HG02798 (cell line): ENCODE data around the gene YWHAG.
"Not testable (repeated sequence)": the region's sequence is repeated elsewhere in the genome, so short reads cannot be mapped to it uniquely, and the experiment has no call there.

Experiments
- ATAC-seq: cut with Tn5 transposase; IDR thresholded peaks from one replicate; pipeline ENCODE4 v1.9.1; 2021; ENCODE audit warnings: mild to moderate bottlenecking; ENCODE audit not compliant: unreplicated experiment, poor library complexity

The YWHAG gene

DNA sequence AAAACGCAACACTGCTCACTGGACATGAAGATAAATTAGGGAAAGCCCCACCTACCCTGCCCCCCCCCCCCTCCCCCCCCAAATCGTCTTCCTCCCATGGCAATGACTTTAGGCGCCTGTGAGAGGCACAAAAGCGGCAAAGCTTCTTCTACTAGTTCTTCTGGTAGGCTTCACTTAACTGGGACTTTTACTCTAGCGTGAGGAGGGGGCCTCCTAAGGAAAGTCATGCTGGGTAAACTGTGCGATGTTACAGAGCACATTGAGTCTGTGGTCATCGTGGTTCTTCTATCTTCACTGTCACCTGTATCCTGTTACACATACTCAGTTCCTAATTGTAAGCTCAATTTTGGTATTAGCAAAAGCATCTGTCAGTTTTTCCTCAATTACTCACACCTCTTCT, 31.2 kb downstream of the YWHAG start:
- no peak for ATAC-seq

- no peak for ATAC-seq
These were observed 32.1 kb downstream of the YWHAG start for GRCh38 chr7:76326646-76327233.

- no peak for ATAC-seq
These were observed 33.0 kb downstream of the YWHAG start for GRCh38 chr7:76325811-76326210.

DNA sequence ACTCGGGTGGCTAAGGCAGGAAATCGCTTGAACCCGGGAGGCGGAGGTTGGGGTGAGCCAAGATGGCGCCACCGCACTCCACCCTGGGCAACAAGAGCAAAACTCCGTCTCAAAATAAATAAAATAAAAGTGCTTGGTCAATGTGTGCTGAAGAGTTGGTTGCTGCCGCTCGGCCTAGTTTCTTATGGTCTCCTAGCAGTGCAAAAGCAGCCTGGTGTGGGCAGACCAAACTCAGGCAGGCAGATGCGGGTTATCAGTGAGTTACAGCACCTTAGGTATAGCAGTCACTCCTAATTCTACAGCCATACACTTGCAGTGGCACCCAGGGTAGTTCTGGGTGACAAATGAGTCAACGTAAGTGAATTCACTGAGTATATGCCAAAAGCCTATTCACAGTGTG, 33.7 kb downstream of the YWHAG start:
- ATAC-seq = no peak

DNA sequence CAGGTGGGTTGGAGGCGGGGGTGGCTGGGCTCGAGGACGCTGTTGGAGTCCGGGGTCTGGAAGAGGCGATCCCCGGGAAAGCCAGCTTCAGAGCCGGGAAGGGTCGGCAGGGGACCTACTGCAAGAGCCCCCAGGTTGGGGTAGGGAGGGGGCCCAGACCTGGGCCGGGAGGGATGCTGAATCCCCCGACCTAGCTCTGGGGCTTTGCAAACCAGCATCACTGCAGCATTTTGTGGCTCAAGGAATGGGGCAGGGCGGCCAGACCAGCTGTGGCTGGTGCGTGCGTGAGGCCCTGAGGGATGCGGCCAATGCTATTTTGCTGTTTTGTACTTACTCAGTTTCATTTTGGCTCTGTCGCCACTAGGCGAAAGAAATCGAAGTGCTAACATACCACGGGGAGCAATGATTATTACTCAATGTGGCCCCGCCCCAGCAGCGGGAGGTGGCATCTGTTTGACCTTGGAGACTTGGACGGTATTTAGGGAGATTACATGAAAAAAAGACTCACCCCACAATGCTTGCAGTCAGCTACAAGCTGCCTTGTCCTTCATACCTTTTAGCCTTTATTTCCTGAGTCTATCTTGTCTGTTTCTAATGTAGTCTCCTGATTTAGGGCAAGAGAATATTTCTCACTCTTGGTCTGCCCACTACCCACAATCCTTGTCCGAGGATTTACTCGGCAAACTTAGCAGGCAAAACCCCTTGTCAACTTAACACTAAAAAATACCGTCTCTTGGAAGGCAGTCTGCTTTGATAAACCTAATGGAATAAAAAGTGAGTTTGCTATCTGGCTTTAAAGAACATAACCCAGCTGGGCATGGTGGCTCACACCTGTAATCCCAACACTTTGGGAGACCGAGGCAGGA, 40.1 kb downstream of the YWHAG start:
- peak; percentile 45 for ATAC-seq

- peak; percentile 96 for ATAC-seq
These were observed 40.9 kb downstream of the YWHAG start for GRCh38 chr7:76317782-76318487.

- no peak for ATAC-seq
These were observed 41.6 kb downstream of the YWHAG start for GRCh38 chr7:76316984-76317781.

DNA sequence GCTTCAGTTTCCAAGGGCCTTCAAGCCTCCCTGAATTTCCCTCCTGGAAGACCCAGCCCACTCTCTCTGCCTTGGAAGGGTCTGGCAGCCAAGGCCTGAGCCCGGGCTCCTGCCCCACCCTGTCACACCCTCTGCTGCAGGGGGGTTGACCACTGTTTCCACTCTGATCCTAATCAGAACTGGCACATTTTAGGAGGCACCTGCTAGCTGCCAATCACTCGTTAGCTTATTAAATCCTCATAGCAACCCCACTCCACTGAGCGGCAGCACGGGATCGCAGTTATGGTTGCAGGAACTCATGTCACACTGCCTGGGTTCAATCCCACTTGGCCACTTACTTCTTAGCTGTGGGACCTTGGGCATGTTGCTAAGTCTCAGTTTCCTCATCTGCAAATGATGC, 43.4 kb downstream of the YWHAG start:
- ATAC-seq = no peak

GRCh38 chr7:76314740-76315139, 44.1 kb downstream of the YWHAG start:
- ATAC-seq = not testable (repeated sequence)

- peak; percentile 35 for ATAC-seq
These were observed 44.6 kb downstream of the YWHAG start for GRCh38 chr7:76314042-76314721.

- ATAC-seq = not testable (repeated sequence)
These were observed 47.0 kb downstream of the YWHAG start for GRCh38 chr7:76311838-76312237.

DNA sequence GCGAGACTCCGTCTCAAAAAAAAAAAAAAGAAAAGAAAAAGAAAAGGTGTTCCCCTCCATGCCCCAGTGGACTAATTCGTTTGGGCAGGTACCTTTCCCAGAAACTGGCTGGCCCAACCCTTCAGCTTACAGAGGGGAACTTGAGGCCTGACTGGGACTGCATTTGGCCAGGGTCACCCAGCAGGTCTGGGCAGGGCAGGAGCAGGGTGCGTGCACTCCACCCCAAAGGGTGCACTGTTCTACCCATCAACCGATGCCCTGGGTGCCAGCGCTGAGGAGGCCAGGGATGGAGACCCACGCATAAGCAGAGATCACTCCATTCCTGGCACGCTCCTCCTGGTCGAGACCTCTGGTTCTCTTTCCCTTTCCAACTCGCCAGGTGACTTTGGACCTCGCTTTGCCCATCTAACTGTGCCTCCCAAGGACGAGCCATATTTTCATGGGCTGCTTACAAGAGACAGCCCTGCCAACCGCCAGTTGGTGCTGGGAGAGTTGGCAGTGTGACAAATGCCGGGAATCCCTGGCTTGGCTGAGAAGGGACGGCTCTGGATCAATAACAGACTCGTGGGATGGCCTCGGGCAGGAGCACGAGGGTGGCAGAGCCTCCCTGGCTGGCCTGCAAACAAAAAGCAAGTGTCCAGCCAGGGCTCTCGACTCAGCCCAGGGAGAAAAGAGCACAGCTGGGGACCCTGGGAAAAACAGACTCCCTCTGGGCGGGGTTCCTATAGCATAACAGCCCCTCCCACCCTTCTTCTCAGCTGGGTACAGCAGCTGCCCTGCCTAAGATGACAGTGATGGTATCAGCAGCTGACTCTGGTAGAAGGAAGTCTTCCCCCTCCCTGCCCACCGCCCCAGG, 48.5 kb downstream of the YWHAG start:
- ATAC-seq = no peak

DNA sequence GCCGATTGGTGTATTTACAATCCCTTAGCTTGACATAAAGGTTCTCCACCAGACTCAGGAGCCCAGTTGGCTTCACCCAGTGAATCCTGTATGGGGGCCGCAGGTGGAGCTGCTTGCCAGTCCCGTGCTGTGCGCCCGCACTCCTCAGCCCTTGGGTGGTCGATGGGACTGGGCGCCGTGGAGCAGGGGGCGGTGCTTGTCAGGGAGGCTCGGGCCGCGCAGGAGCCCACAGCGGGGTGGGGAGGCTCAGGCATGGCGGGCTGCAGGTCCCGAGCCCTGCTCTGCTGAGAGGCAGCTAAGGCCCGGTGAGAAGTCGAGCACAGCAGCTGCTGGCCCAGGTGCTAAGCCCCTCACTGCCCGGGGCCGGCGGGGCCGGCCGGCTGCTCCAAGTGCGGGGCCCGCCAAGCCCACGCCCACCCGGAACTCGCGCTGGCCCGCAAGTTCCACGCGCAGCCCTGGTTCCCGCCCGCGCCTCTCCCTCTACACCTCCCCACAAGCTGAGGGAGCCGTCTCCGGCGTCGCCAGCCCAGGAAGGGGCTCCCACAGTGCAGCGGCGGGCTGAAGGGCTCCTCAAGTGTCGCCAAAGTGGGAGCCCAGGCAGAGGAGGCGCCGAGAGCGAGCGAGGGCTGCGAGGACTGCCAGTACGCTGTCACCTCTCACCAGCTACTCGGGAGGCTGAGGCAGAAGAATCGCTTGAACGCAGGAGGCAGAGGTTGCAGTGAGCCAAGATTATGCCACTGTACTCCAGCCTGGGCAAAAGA, 49.3 kb downstream of the YWHAG start:
- ATAC-seq = not testable (repeated sequence)

- ATAC-seq = not testable (repeated sequence)
These were observed 49.9 kb downstream of the YWHAG start for GRCh38 chr7:76308874-76309273.

- ATAC-seq = no peak
These were observed 53.9 kb downstream of the YWHAG start for GRCh38 chr7:76304888-76305375.

GRCh38 chr7:76303202-76304147, 55.3 kb downstream of the YWHAG start:
- peak; percentile 48 for ATAC-seq
